Measurements from ENCODE around the gene RTL10. TPM values are rescaled to one million over a fixed set of nuclear protein-coding genes. Genes with fewer than 3 reads are reported as not detected.

The RTL10 gene
- total and polyA plus RNA-seq, 2 of the 13 experiments (the other 11 are each of a cell fraction or from before 2014, with no cell fraction given) = 14.1 to 15.8 TPM

DNA sequence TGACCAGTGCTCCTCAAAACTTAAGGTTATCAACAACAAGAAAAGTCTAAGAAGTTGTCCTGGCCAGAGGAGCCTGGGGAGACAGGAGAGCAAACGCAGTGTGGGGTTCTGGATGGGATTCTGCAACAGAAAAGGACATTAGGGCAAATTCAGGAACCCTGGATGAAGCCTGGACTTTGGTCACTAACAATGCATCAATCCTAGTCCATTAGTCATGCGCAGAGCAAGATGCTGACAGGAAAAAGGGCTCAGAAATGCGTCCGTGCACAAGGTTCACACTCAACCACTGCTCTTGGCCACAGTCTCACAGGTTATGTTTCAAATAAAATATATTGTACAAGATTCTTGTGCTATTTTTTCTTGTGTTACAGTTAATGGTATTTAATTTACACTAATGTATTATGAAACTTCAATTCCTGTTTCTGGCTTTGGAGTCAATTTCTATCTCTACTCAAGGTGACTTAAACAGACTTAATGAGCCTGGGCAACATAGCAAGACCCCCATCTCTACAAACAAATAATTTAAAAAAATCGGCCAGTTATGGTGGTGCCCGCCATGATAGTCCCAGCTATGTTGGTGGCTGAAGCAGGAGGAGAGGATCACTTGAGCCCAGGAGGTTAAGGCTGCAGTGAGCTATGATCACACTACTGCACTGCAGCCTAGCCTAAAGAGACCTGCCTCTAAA is 13.6 kb downstream of the RTL10 start:
- intact Hi-C loops (cut with micrococcal nuclease; ENCODE audit: unreplicated experiment) (loop anchor here (1.0 kb wide), 1 partner anchor 17 kb away; no protein-coding TSS in a partner anchor), in situ Hi-C loops (cut with HindIII; ENCODE audit: extremely low pct_ligation_motif_present, low pct_unique_long_range_greater_than_20kb) (no loop called here)
- FAIRE-seq = peak; percentile 97
- ChIA-PET POLR2A (interaction anchor here (0.6 to 1.6 kb wide), 5 partner anchors 13 to 58 kb away, joined by 3 to 6 read pairs (median 4); partner anchors contain the start of genes GNB1L and RTL10), CTCF (ENCODE audit: low intra/inter-chr PET ratio, low total read pairs) (no interaction called here)
- peak; percentile 86 for DNase-seq (ENCODE audit: low spot score)
- Histone ChIP-seq H3K4me2 (ENCODE audit: low read depth, low read length) (peak overlapping the region; percentile 72), H3K4me3 (replicated peaks in 1 of 3; ENCODE audit: insufficient read depth in 1 of 3, low read depth in 2 of 3, low read length in 3 of 3) (peak overlapping the region in 1 of 3 experiments; percentile 25; a peak in 2 of 6 replicates), H3K9me3 (ENCODE audit: low read length) (no peaks in the 10 kb centered on the region), H3K27ac (ENCODE audit: extremely low read length, insufficient read depth, low read length) (peak overlapping the region; percentile 62), H3K4me1 (ENCODE audit: insufficient read depth, low read length) (peaks cover 28% of the 10 kb centered on the region), H3K79me2 (ENCODE audit: insufficient read depth, low read length) (no peaks in the 10 kb centered on the region), H3K9ac (ENCODE audit: insufficient read depth, low read depth, low read length) (peak overlapping the region; percentile 16; the same call in 1 of the 2 replicates), H3K27me3 (ENCODE audit: control insufficient read depth in 1 of 2, insufficient read depth in 2 of 2, low read length in 2 of 2) (no peaks in the 10 kb centered on the region), H4K20me1 (ENCODE audit: insufficient read depth, low read length) (no peaks in the 10 kb centered on the region), H3K36me3 (replicated peaks in 1 of 2; ENCODE audit: control insufficient read depth in 1 of 2, insufficient read depth in 2 of 2, low read length in 2 of 2) (no peaks in the 10 kb centered on the region), H2AFZ (ENCODE audit: low read length) (no peak overlapping the region)
- 11% methylated on average over 5 of the region's 6 CpGs for WGBS (ENCODE audit: low lambda C conversion rate)
- no TSS peak for BruUV-seq (replicated peaks)
- peak; percentile 71 for ATAC-seq
- TF ChIP-seq ZNF343 (CRISPR knock-in tag; IDR thresholded peaks at IDR 0.05) = no peak
- no peak for TF ChIP-seq NFE2L1 (CRISPR knock-in tag; IDR thresholded peaks at IDR 0.05; ENCODE audit: borderline replicate concordance)
- no peak for TF ChIP-seq NPAS2 (CRISPR knock-in tag; IDR thresholded peaks at IDR 0.05; ENCODE audit: borderline replicate concordance)
- no peak for TF ChIP-seq HOXA9 (CRISPR knock-in tag; IDR thresholded peaks at IDR 0.05; ENCODE audit: borderline replicate concordance)
- TF ChIP-seq, protein P1, sequence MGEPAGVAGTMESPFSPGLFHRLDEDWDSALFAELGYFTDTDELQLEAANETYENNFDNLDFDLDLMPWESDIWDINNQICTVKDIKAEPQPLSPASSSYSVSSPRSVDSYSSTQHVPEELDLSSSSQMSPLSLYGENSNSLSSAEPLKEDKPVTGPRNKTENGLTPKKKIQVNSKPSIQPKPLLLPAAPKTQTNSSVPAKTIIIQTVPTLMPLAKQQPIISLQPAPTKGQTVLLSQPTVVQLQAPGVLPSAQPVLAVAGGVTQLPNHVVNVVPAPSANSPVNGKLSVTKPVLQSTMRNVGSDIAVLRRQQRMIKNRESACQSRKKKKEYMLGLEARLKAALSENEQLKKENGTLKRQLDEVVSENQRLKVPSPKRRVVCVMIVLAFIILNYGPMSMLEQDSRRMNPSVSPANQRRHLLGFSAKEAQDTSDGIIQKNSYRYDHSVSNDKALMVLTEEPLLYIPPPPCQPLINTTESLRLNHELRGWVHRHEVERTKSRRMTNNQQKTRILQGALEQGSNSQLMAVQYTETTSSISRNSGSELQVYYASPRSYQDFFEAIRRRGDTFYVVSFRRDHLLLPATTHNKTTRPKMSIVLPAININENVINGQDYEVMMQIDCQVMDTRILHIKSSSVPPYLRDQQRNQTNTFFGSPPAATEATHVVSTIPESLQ (CRISPR knock-in tag; conservative IDR thresholded peaks at IDR 0.05) = no peak
- peak; percentile 40; the same call in 1 of the 2 replicates for TF ChIP-seq ESRRA (CRISPR knock-in tag; IDR thresholded peaks at IDR 0.05; ENCODE audit: low read depth)
- no peak for TF ChIP-seq ZNF460 (CRISPR knock-in tag; IDR thresholded peaks at IDR 0.05; ENCODE audit: borderline replicate concordance)
- TF ChIP-seq TAF1 (CRISPR knock-in tag; IDR thresholded peaks at IDR 0.05) = no peak
- TF ChIP-seq, protein P2, sequence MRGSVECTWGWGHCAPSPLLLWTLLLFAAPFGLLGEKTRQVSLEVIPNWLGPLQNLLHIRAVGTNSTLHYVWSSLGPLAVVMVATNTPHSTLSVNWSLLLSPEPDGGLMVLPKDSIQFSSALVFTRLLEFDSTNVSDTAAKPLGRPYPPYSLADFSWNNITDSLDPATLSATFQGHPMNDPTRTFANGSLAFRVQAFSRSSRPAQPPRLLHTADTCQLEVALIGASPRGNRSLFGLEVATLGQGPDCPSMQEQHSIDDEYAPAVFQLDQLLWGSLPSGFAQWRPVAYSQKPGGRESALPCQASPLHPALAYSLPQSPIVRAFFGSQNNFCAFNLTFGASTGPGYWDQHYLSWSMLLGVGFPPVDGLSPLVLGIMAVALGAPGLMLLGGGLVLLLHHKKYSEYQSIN (CRISPR knock-in tag; IDR thresholded peaks at IDR 0.05; ENCODE audit: borderline replicate concordance) = no peak
- no peak for TF ChIP-seq ZNF720 (CRISPR knock-in tag; IDR thresholded peaks at IDR 0.05)
- TF ChIP-seq SSRP1 (CRISPR knock-in tag; IDR thresholded peaks at IDR 0.05) = no peak
- no peak for TF ChIP-seq DR1 (CRISPR knock-in tag; IDR thresholded peaks at IDR 0.05)
- no peak for TF ChIP-seq ATM (IDR thresholded peaks at IDR 0.05; ENCODE audit: borderline replicate concordance)
- no peak for TF ChIP-seq ZNF101 (CRISPR knock-in tag; IDR thresholded peaks at IDR 0.05; ENCODE audit: borderline replicate concordance, low read depth)
- no peak for TF ChIP-seq ARNT (IDR thresholded peaks at IDR 0.05)
- TF ChIP-seq FOXK1 (CRISPR knock-in tag; IDR thresholded peaks at IDR 0.05; ENCODE audit: borderline replicate concordance, low read depth) = no peak
- TF ChIP-seq, protein P3, sequence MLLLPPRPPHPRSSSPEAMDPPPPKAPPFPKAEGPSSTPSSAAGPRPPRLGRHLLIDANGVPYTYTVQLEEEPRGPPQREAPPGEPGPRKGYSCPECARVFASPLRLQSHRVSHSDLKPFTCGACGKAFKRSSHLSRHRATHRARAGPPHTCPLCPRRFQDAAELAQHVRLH (CRISPR knock-in tag; IDR thresholded peaks at IDR 0.05; ENCODE audit: borderline replicate concordance, low read depth) = no peak
- no peak for TF ChIP-seq ZBTB3 (CRISPR knock-in tag; IDR thresholded peaks at IDR 0.05; ENCODE audit: borderline replicate concordance, low read depth)
- TF ChIP-seq STAT5B (CRISPR knock-in tag; IDR thresholded peaks at IDR 0.05) = no peak
- no peak for TF ChIP-seq NR1H2 (CRISPR knock-in tag; IDR thresholded peaks at IDR 0.05; ENCODE audit: borderline replicate concordance, low read depth)
- TF ChIP-seq, protein P4, sequence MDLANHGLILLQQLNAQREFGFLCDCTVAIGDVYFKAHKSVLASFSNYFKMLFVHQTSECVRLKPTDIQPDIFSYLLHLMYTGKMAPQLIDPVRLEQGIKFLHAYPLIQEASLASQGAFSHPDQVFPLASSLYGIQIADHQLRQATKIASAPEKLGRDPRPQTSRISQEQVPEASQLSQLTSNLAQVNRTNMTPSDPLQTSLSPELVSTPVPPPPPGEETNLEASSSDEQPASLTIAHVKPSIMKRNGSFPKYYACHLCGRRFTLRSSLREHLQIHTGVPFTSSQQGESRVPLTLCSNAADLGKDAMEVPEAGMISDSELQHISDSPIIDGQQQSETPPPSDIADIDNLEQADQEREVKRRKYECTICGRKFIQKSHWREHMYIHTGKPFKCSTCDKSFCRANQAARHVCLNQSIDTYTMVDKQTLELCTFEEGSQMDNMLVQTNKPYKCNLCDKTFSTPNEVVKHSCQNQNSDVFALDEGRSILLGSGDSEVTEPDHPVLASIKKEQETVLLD (CRISPR knock-in tag; IDR thresholded peaks at IDR 0.05; ENCODE audit: low read depth) = no peak

All from HepG2 (cell line).